Activated CD4-positive, CD25-positive, alpha-beta regulatory T cell (primary cell): ENCODE data around the gene ANTXR2.
"Not testable (repeated sequence)": the region's sequence is repeated elsewhere in the genome, so short reads cannot be mapped to it uniquely, and the experiment has no call there.

ENCODE experiments used
- DNase-seq, 4 experiments: peaks; one replicate each; lab custom pipeline; 2025; lab: John Stamatoyannopoulos, UW

The ANTXR2 gene

DNA sequence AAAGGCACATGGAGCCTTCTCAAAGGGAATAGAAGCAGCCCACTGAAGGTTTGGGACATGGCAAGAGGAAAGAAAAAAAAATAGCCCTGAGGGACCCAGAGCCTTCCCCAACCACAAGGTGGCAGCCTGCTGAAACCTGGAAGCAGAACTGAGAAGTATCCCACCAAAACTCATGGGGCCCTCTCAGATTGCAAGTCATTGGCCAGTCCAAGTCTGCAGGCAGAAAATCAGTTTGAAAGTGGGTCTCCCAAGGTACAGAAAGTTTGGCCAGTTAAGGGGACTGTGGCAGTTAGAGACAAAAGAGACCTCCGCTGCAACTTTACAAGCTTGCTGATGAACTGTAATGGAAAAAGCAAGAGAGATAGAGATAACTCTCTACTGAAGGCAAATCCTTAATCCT lies 155.8 kb downstream of the ANTXR2 start:
- peak in 3 of 4 experiments; percentile 0 to 12 (median 1) for DNase-seq

DNA sequence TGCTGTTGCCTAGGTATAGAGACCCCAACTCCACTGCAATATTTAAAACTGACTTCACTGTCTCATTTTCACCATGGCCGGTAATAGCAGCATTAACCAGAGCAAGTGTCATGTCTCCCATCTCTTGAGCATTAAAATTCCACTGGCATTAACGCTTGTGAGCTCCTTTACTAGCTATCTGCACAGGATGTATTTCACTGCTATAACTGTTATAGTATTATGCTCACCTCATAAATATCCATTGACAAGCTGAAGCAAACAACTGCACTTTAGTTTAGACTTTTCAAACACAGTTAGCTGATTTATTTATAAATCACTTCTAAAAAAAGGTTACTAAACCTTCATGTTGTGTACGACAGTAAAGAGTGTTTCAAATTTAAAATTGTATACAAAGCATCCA lies 157.8 kb downstream of the ANTXR2 start:
- DNase-seq = no peak

DNA sequence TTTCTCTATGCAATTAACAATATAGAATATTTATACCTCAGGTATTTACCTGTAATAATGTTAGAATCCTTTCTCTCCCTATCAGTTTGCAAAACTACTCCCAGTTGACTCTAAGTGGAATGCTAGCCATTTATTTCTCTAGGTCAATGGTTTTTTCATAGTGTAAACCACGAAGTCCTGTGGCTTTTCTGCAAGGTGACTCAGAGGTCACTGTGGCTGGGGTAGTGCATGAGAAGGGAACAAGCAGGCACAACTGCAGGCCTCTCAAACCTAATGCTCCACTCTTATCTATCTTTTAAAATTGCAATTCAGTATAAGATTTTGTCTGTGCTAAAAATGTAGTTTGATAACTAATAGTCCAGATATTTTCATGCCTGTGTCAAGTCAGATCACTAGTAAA lies 159.4 kb downstream of the ANTXR2 start:
- no peak for DNase-seq

DNA sequence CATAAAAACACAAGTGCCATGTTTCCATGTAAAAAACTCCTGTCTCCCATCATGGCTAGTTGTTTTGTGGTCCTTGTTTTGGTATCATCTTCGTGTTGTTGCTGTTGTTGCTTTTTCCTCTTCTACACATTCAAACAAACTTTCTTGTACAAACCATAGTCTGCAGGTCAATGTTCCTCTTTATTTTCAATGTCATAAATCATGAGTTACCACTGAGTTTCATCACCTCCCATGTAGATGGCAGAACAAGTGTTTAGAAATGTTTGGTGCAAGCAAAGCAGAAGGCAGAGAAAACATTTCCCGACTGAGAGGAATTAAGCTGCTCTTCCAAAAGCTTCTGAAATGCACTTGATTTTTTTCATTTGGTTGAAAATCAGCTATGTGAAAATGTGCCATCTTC lies 166.0 kb downstream of the ANTXR2 start:
- DNase-seq = no peak

DNA sequence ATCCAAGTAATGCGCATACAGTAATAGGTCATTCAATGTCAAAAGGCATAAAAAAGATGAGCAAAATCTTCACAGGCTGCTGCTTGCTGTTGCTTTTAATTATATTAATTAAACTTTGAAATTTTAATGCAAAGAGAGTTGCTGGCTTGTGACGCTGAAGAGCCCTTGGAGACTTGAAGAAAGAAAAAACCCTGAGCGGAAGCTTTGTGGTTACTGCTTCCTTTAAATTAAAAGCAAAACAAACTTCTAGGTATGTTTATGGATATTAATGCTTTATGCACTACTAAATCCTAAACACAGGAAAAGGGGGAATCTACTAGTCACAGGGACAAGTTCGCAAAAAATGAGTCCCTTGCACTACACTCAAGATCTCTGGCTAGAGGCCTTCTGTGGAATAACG lies 166.7 kb downstream of the ANTXR2 start:
- DNase-seq = no peak

DNA sequence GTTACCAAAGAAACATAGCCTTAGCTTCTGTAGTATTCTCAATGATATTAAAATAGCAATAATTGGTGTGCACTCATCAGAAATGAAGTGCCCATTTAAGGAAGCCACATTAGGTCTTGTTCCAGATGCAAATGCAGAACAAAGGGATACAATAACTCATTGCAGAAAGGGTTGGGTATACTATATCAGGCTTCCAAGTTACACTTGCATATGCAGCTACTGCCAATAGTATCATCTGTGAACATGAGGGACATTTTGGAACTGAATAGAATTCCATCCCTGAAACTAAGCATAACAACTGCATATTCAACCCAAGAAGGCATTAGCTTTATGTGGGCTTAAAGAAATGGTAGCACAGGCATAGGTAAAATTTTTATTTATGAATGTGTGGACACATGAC lies 167.8 kb downstream of the ANTXR2 start:
- DNase-seq = no peak

DNA sequence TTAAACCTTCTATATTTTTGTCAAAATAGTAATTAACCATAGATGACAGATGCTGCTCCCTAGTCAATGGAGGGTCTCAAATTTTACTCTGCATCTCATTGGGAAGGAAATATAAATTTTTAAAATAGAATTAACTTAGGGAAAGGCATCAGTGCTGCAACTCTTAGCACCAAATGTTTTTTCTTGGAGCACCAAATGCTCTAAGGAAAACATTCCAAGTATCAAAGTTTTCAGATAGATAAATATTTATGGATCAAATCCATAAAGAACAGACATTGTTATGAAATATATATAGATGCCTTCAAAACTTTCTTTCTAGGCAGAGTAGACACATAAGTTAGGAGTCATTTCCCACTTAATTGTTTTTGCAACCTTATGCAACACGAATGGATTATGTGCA lies 168.7 kb downstream of the ANTXR2 start:
- no peak for DNase-seq

DNA sequence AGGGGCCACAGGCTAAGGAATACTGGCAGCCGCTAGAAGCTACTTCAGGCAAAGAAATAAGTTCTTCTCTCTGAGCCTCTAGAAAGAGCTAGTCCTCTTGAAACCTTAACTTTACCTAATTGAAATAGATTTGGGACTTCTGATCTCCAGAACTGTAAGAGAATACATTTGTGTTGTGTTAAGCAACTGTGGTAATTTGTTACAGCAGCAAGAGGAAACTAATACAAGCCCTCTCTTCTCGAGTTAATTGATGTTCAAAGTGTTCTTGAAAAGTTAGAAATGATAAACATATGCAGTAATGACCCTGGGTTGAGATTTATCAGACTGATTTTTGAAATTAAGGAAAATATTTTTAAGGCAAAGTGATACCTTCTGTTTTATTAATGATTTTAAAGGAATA lies 172.8 kb downstream of the ANTXR2 start:
- no peak for DNase-seq

DNA sequence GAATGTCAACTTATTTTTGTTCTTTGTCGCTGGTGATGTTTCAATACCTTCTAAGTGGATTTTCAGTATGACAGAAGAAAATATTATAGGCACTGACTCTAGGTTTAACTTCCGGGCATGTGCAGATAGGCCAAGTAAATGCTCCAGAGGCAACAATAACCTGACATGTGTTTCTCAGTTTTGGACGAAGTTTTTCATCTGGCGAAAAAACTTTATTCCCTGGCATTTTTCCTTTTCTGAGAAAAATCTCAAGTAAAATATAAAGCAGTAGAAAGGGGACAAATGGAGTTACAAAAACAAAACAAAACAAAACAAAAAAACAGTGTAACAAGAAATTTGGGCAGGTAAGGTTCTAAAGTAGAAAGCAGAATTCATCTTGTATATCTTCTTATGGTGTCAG lies 173.5 kb downstream of the ANTXR2 start:
- no peak for DNase-seq

DNA sequence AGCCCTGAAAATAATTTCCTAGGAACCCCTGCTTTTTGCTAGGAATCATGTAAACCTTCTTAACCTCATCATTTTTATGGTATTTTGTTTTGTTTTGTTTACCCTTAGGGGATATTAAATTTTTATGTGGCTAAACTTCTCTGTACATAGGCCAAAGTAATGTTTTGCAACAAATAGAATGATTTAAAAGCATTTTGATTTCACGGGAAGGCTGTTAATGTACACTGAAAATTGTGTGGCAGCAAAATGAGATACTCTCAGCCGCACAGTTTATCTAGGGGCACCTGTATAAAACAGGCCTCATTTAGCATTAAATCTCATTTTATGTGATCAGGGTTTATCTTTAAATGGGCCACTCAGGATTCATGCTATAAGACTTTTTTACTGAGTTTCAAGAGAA lies 175.0 kb downstream of the ANTXR2 start:
- no peak for DNase-seq

DNA sequence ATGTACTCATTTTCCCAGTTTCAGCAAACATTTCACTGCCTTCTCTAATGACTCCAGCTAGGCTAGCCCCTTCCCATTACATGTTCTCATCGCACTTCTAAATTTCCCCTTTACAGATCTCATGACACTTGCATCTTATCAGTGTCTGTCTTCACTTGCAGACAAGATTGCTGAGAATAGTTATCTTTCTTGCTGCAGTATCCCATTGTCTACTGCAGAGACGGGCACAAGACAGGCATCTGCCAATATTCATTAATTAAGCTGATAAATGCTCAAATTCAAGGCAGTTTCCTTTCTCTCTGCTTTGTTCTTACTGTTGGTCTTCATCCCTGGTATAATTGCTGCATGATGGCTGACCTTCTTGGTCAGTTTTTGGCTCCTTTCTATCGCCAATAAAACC lies 175.9 kb downstream of the ANTXR2 start:
- DNase-seq = no peak

DNA sequence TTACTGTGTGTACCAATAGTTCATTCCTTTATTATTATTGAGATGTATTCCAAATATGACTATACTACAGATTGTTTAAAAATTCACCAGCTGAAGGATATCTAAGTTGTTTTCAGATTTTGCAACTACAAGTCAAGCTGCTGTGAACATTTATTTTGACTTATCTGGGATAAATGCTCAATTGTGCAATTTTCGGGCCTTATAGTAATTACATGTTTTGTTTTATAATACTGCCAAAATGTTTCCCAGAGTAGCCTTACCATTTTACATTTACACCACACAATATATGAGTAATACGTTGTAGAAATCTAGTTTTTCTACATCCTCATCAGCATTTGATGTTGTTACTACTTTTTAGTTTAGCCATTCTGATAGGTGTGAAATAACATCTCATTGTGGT lies 179.6 kb downstream of the ANTXR2 start:
- no peak for DNase-seq

DNA sequence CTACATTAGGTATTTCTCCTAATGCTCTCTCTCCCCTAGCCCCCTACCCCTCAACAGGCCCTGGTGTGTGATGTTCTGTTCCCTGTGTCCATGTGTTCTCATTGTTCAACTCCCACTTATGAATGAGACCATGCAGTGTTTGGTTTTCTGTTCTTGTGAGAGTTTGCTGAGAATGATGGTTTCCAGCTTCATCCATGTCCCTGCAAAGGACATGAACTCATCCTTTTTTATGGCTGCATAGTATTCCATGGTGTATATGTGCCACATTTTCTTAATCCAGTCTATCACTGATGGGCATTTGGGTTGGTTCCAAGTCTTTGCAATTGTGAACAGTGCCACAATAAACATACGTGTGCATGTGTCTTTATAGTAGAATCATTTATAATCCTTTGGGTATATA lies 184.0 kb downstream of the ANTXR2 start:
- DNase-seq = not testable (repeated sequence)

DNA sequence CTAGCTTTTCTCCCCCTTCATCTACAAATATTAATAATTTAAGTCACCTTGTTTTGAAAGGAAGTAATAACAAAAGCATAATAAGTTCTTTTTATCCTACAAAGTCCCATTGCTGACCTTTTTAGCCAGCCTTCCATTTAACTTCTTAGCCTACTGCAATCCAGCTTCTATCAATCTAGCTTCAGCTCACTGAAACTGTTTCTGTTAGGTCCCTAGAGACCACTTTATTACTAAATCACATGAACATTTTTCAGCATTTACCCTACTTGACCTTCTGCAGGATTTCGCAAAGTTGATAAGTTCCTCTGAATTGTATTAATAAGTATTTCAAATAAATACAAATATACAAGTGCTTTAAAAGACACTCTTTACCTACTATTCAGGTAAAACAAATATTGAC lies 186.5 kb downstream of the ANTXR2 start:
- DNase-seq = no peak

DNA sequence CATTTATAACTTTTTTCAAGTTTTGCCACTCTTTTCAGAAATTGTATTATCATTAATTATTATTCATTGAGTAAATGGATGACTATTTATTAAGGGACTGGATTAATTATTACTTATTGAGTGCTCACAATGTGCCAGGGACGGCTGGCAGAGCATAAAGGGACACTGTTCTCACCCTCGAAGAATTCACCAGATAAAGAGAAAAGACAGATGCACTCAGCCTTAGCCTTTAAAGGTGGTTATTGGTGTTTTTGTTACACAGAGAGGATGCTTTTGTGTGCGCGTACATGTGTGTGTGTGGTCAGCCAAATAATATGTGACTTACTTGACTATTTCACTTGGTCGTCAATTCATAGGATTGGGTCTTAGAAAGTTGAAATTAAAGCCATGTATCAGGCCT lies 187.0 kb downstream of the ANTXR2 start:
- DNase-seq = no peak

DNA sequence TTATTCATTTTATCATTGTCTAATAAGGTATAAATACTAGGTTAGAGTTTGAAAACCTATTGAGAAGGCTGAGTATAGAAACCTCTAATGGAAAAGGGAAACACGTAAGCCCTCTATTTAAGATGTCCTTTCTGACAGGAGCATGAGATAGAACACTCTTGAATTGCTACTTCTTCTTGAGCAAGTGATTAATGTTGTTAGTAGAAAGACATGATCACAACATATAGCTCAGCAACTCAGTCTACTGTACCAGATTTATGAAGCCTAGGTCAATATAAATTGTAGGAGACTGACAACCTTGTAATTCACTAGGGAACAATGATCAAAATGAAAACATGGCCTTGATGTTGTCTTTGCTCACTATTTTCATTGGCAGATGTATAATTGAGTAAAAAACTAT lies 189.7 kb downstream of the ANTXR2 start:
- no peak for DNase-seq

DNA sequence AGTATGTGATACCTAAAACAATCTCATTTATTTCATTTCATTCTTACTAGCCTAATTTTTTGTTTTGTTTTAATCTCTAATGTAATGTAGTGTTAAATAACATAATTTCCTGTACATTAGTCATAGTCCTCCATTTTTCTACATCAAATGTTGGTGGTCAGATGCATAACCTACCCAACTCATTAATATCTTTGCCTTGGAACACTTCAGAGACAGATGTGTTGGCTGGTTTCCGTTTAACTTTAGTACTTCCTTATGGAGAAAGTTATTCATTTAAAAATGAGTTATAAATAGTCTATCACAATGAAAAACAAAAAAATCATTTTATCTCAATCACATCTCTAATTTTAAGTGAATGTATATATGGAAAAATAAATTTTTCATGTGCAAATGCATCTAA lies 190.2 kb downstream of the ANTXR2 start:
- DNase-seq = no peak

DNA sequence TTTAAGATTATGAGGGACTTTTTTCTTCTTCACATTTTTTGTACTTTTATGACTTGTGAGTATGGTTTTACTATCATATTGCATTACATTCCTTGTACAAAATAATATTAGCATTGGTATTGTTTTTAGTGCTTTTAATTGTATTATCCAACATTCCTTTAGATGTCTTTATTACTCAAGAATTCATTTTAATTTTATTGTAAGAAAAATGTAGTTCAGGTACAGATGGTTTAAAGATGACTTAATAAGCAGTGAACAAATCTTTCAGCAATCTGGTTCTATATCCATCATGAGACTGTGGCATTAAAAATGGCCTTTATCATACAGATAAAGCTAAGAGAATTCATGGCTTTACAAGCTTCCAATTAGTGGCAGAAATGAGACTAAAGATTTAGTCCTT lies 191.6 kb downstream of the ANTXR2 start:
- DNase-seq = no peak

DNA sequence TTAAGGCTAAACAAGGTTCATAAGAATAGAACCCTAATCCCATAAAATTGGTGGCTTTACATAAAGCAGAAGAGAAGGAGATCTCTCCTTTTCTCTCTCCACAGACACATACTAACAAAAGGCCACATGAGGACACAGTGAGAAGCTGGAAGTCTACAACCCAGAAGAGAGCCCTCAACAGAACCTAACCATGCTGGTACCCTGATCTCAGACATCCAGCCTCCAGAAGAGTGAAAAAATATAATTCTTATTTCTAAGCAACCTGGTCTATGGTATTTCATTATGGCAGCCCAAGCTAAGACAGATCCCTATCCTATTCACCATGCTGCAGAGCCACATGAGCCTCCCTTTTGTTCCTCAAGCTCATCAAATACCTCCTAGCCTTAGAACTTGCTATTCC lies 195.5 kb downstream of the ANTXR2 start:
- DNase-seq = no peak

DNA sequence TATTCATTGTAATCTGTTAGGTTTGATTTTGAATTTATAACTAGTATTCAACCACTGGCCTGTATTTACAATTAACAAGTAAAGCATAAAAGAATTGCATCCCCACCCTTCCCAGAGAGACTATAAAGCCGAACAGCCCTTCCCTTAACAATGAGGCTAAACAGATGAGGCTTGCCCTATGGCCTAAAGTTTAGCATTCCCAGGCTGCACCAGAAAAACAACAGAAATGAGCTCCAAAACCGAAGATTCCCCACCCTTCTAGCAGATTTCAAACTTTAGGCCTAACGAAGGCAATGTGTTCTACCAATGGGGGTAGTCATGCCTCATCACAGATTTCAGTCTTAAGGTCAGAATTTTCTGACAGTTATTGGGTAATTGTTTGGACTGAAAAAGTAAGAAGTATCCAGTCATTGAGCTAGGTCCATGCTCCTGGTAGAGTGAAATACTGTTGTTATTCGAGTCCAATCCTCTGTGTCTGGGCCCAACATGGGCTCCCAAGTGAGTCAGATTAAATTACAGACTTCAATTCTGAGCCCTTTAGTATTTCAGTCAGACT lies 197.6 kb downstream of the ANTXR2 start:
- DNase-seq = no peak

DNA sequence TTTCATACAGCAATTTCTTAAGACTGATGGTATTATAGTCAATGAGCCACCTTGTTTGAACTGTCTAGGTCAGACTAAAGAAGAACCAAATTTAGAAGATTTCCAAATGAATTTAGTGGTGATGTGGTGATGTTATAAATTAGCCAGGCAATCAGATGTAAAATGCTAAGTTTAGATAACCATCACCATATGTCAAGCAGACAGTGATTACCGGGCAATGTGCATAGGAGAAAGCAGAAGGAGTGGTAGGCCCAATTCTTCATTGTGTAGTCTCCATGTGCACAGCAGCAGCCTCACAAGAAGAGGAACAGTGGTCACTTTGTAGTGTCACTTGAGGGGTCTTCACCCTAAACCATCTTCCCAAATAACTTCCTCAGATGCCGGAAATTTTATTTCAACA lies 198.8 kb downstream of the ANTXR2 start:
- no peak for DNase-seq

DNA sequence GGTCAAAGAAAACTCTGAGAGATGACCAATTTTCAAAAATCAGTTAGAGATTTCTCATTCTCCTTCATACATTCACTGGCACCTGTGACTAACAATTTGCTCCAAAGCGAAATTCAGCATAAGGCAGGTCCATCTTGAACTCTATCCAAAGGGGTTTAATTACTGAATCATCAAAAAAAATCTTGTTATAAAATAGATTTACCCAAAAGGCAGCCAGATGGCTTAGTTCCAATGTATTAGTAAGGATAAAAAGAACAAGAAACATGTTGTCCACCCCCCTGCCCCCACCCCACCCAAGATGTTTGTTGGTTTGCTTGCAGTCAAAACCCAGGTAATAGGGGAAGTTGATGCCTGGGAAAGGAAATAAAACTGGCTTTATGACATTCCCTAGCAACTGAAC lies 200.3 kb downstream of the ANTXR2 start:
- DNase-seq = no peak

DNA sequence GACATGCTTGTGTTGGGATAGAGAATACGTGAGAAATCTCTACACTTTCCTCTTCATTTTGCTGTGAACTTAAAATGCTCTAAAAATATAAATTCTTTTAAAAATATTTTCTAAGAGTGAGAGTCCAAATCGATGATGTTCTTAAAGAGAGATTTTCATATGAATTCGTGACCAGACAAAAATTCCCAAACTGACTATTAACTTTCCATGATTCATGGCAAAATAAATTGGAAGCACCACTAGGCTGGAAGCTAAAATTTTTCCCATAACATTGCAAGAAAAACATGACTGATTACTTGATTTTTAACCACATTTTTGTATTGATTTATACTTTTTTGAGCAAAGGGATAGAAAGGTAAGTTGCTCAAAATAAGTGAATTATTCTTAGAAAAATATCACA lies 201.1 kb downstream of the ANTXR2 start:
- DNase-seq = no peak

DNA sequence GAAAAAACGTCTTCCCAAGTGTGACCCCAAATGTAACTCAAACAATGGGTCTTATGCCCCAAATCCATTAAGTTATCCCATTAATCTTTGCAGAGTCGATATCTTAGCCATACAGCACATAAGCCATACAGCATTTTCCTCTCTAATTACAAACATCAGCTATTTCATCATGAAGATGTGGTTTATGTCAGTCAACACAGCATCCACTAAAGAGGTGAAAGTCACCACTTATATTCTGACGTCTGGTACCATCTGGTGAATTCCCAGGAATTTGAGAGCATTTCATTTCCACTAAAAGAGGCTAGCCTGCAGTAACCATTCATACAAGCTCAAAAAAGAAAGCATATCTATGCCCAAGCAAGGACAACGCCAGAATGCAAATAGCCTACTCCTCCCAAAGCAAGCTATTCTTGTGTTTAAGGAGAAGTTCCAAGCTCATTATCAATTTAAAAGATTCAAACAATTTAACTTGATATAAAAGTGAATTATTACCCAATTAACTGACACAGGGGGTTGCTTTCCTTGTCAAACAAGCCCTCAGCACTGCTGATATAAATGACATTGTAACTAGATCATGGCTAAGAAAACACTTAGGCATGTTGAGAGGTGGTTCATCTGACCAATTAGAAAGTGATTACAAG lies 203.3 kb downstream of the ANTXR2 start:
- no peak for DNase-seq

DNA sequence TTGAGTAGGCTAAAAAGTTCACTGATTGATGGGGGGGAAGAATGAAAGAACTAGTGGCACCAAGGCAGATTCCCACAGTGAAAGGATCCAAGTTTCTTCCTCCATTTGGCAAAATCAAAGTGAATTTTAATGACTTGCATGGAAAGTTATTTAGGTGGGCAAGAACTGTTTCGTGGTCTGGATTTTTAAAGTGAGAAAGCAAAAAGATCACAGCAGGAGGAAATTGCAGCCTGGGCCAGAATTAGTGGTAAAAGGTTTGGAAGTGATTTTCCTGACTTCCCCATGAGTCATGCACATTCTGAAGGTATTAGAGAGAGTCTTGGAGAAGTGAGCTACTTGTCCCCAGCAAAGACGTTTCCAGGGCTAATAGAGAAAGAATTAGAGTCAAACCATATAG lies 207.8 kb downstream of the ANTXR2 start:
- DNase-seq = no peak
